GM19395 (cell line): ENCODE data around the gene OR10S1.
"Not testable (repeated sequence)": the region's sequence is repeated elsewhere in the genome, so short reads cannot be mapped to it uniquely, and the experiment has no call there.

Source experiments
- ATAC-seq: cut with Tn5 transposase; IDR thresholded peaks from one replicate; pipeline ENCODE4 v1.9.1; 2021; ENCODE audit warnings: mild to moderate bottlenecking, moderate library complexity; ENCODE audit not compliant: unreplicated experiment

Gene OR10S1, protein sequence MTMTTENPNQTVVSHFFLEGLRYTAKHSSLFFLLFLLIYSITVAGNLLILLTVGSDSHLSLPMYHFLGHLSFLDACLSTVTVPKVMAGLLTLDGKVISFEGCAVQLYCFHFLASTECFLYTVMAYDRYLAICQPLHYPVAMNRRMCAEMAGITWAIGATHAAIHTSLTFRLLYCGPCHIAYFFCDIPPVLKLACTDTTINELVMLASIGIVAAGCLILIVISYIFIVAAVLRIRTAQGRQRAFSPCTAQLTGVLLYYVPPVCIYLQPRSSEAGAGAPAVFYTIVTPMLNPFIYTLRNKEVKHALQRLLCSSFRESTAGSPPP

DNA sequence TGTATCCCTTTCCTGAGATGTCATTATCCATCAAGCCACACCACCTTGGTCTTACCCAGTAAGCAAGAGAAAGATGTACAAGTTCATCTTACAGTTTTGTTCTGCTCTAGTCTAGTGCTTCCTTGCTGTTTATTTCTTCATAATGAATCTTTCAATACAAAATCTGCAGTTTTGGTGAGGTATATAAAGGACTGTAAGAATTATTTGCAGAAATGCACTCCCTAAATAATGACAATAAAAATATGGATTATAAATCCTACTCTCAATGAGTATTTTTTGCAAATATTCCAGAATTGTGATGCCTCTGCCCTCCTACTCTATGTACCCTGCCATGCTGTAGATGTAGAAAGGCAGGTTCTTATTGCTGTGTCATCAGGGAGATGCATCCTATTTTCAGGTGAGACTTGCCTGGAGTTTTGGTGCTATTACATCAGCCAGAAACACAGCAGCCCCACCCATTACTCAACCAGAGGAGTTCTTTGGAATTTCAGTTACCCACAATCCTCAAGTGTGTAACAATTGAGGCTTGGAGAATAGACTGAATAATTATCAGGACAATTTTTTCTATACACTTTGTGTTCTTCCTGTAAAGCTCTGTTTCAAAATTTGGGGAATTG, at the start of gene OR10S1:
TSS of gene OR10S1 (minus strand) at position 51 of the 617 bp plus-strand sequence. CDS start 117 bp downstream, outside the sequence.
- no peak for ATAC-seq

DNA sequence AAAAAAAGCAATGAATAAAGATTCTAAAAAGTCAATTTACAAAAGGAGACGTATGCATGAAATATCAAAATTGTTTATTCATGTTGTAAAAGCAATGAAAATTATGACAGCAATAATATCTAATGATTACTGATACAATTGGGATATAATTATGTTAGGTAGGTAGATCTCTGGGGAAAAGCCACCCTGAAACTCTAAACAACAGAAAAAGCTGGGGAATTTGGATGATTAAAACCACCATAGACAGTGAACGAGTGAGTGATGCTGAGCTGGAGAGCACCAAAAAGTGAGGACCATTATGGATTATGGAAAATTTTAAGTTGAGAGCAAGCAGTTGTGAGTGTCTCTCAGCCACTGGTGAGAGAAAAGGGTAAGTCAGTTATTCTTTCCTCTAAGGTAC, 48.9 kb upstream of the OR10S1 start, which contains the start of gene OR10G8:
TSS of gene OR10G8 (plus strand) at position 301 of the 400 bp plus-strand sequence. CDS start 2,825 bp downstream, outside the sequence.
- no peak for ATAC-seq

- not testable (repeated sequence) for ATAC-seq
These were observed 38.3 kb upstream of the OR10S1 start for GRCh38 chr11:124015837-124016236.

- ATAC-seq: no peak
These were observed 35.1 kb upstream of the OR10S1 start, which contains the start of gene OR10G4 for GRCh38 chr11:124012697-124013096. OR10G4 (plus strand) TSS chr11:124012997; CDS start chr11:124015575, 2,578 bp downstream.

DNA sequence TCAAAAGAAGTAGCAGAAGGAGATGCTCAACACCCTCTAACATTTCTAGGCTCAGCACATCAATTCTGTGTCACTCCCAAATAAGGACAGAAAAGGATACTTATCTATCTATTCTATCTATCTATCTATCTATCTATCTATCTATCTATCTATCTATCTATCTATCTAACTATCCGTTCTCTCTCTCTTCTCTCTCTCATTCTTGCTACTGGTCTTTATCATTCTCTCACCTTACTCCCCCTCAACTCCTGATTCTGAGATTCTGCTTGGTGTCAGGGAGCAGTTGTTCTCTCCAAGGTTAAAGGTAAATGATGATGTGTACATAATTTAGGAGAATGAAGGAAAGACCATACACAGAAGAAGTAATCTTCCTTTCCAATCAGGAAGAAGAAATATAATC, 17.5 kb upstream of the OR10S1 start, which contains the start of gene OR10G6:
TSS of gene OR10G6 (minus strand) at position 43 of the 400 bp plus-strand sequence. CDS start at position 43, 0 bp downstream.
- no peak for ATAC-seq

DNA sequence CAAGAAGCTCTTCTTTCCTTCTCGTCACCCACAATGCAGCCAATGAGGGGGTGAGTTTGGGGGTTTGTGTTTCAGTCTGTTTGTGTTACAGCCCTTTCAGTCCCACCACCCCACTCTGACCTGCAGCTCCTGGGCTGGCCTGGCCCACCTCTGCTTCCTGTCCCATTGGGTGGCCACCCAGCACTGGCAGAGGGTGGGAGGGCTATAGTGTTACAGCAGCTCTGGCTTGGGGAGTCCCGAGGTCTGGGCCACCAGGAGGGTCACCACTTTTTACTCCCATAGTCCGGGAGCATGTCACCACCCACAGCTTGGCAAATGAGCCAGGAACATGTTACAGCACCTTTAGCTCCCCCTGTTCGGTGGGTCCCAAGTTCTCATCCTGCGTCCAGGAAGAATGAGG, 1.7 kb upstream of the OR10S1 start:
- ATAC-seq: no peak

DNA sequence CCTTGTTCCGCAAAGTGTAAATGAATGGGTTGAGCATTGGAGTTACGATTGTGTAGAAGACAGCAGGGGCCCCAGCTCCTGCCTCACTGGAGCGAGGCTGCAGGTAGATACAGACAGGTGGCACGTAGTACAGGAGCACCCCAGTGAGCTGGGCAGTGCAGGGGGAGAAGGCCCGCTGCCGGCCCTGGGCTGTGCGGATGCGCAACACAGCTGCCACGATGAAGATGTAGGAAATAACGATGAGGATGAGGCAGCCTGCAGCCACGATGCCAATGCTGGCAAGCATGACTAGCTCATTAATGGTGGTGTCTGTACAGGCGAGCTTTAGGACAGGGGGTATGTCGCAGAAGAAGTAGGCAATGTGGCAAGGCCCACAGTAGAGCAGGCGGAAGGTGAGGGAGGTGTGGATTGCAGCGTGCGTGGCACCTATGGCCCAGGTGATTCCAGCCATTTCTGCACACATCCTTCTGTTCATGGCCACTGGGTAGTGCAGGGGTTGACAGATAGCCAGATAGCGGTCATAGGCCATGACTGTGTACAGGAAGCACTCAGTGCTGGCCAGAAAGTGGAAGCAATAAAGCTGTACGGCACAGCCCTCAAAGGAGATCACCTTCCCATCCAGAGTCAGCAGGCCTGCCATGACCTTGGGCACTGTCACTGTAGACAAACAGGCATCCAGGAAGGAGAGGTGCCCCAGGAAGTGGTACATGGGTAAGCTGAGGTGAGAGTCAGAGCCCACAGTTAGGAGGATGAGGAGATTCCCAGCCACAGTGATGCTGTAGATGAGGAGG, 616 bp downstream of the OR10S1 start:
- no peak for ATAC-seq

DNA sequence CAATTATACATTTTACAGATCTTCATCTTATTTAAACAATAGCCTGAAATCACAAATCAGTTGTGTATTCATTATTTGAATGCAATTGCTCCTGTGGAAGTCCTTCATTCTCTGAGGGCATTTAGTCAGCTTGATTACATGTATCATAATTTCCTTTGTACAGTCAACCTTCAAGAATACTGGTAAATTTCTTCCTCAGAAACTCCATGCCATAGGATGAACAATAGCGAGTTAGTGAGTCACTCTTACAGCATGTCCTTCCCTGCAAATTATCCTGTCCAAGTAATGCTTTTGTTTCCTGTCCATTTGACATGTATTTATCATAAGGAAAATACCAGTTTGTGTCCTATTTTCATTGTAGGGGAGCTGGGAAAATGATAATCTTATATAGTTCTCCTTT, 3.8 kb downstream of the OR10S1 start:
- no peak for ATAC-seq

DNA sequence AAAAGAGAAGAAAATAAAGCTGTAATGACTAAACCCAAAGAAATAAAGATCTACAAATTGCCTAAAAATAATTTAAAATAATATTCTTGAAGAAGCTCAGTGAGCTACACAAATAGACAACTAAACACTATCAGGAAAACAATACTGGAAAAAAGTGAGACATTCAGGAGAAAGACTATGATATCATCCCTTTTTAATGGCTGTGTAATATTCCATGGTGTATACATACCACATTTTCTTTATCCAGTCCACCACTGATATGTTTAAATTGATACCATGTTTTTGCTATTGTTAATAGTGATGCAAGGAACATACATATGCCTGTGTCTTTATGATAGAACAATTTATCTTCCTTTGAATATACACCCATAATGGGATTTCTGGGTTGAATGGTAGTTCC, 20.8 kb downstream of the OR10S1 start:
- ATAC-seq: no peak

GRCh38 chr11:123945132-123945531, 32.4 kb downstream of the OR10S1 start:
- ATAC-seq: no peak

DNA sequence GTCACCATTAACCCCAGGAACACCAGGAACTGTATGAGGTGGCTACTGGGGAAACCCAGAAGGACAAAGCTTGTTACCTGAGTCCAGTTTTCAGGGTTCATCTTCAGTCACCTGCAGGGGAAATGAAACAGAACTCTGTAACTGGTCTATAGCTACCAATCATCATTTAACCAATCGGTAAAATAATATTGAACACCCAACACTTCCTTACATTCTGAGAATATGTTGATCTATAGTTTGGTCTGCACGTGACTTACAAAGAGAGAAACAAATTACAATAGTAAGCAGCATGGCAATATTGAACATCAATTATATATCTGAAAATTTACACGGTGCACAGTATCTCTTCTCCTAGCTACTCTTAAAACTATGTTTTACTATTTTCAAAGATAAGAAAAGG, 33.8 kb downstream of the OR10S1 start, which contains the start of gene OR6T1:
TSS of gene OR6T1 (minus strand) at position 101 of the 400 bp plus-strand sequence. CDS start at position 101, 0 bp downstream.
- no peak for ATAC-seq

GRCh38 chr11:123942413-123942812, 35.2 kb downstream of the OR10S1 start:
- no peak for ATAC-seq

GRCh38 chr11:123939317-123939716, 38.3 kb downstream of the OR10S1 start, which contains the start of gene OR4D5:
OR4D5 (plus strand) TSS chr11:123939617; CDS start chr11:123939617, 0 bp downstream.
- no peak for ATAC-seq
